H1 (cell line): ENCODE measurements around the gene KAZALD1. TPM values are rescaled to one million over a fixed set of nuclear protein-coding genes. Genes with fewer than 3 reads are reported as not detected.

Experiments
- CTCF ChIA-PET: fragments of 300-600 bp; sonication (Branson Sonifier 250); formaldehyde crosslinking; loops from one replicate; lab custom pipeline; 2021; ENCODE audit not compliant: partially characterized antibody; lab: Charles Lee
- POLR2A ChIA-PET: fragments of 300-600 bp; sonication (Branson Sonifier 250); formaldehyde crosslinking; loops from one replicate; lab custom pipeline; 2021; ENCODE audit warnings: inconsistent platforms; ENCODE audit not compliant: partially characterized antibody; lab: Charles Lee
- DNase-seq, 2 experiments: peaks; one replicate each; pipeline versions ENCODE4 v3.0.0 to v3.0.0-alpha.2; 2010 to 2022; ENCODE audit warnings: low spot score in 2 of 2, low read depth in 1 of 2, mixed read lengths in 1 of 2
- FAIRE-seq: peaks from 2 replicates; lab custom pipeline; 2011; peaks lifted over from hg19 to GRCh38; lab: Jason Lieb, UNC
- H2AFZ ChIP-seq: 2 replicates; pipeline ENCODE4 v1.8.1; 2012; ENCODE audit warnings: low read length, inconsistent platforms
- H2AK5ac ChIP-seq: 2 replicates; pipeline ENCODE4 v1.6.1; 2013; ENCODE audit warnings: low read depth, low read length
- H2BK120ac ChIP-seq: replicated peaks from 2 replicates; pipeline ENCODE3; 2013; ENCODE audit warnings: low read depth, low read length, inconsistent platforms
- H2BK12ac ChIP-seq: 2 replicates; pipeline ENCODE4 v1.6.1; 2013; ENCODE audit warnings: low read depth, low read length
- H2BK15ac ChIP-seq: 2 replicates; pipeline ENCODE4 v1.6.1; 2013; ENCODE audit warnings: low read length
- H2BK20ac ChIP-seq: 2 replicates; pipeline ENCODE4 v1.6.1; 2013; ENCODE audit warnings: low read length
- H2BK5ac ChIP-seq: 2 replicates; pipeline ENCODE4 v1.6.1; 2013; ENCODE audit warnings: low read depth, low read length
- H3K14ac ChIP-seq: 2 replicates; pipeline ENCODE4 v1.6.1; 2013; ENCODE audit warnings: inconsistent platforms; ENCODE audit not compliant: insufficient read length
- H3K18ac ChIP-seq: 2 replicates; pipeline ENCODE4 v1.6.1; 2013; ENCODE audit warnings: low read length; ENCODE audit errors: extremely low read depth
- H3K23ac ChIP-seq: 2 replicates; pipeline ENCODE4 v1.6.1; 2013; ENCODE audit warnings: inconsistent platforms; ENCODE audit not compliant: insufficient read length
- H3K23me2 ChIP-seq: 2 replicates; pipeline ENCODE4 v1.6.1; 2013; ENCODE audit warnings: low read depth, low read length
- H3K27ac ChIP-seq: 2 replicates; pipeline ENCODE4 v1.6.1; 2011; ENCODE audit warnings: low read depth, low read length, inconsistent platforms
- H3K27me3 ChIP-seq, 4 experiments: replicated peaks in 1 of 4; 1 replicate in 1 of 4; 2 replicates in 3 of 4; pipeline versions ENCODE4 v1.6.1 to v1.8.1; 2011 to 2013; ENCODE audit warnings: low read length in 3 of 4, mild to moderate bottlenecking in 3 of 4, inconsistent platforms in 2 of 4, mixed read lengths in 2 of 4, moderate library complexity in 1 of 4; ENCODE audit not compliant: control insufficient read depth in 3 of 4, insufficient read depth in 3 of 4; ENCODE audit errors: extremely low read depth in 1 of 4
- H3K36me3 ChIP-seq, 4 experiments: 2 replicates each; pipeline versions ENCODE4 v1.6.1 to v1.8.1; 2011 to 2013; ENCODE audit warnings: mild to moderate bottlenecking in 4 of 4, low read length in 3 of 4, moderate library complexity in 2 of 4, control low read depth in 1 of 4, inconsistent platforms in 1 of 4; ENCODE audit not compliant: insufficient read depth in 4 of 4, control insufficient read depth in 2 of 4
- H3K4ac ChIP-seq: replicated peaks from 2 replicates; pipeline ENCODE3; 2013; ENCODE audit warnings: low read length, low read depth, mixed read lengths, inconsistent platforms; ENCODE audit not compliant: insufficient read length
- H3K4me1 ChIP-seq, 4 experiments: replicated peaks in 1 of 4; 1 replicate in 1 of 4; 2 replicates in 3 of 4; pipeline versions ENCODE4 v1.6.1 to v1.8.1; 2011 to 2013; ENCODE audit warnings: low read length in 3 of 4, inconsistent platforms in 2 of 4, mixed read lengths in 1 of 4; ENCODE audit not compliant: insufficient read depth in 4 of 4, control insufficient read depth in 3 of 4
- H3K4me2 ChIP-seq, 2 experiments: 2 replicates each; pipeline versions ENCODE4 v1.6.1 to v1.8.1; 2011 to 2013; ENCODE audit warnings: low read depth in 2 of 2, low read length in 2 of 2, control low read depth in 1 of 2, inconsistent platforms in 1 of 2, mild to moderate bottlenecking in 1 of 2; ENCODE audit not compliant: insufficient read depth in 1 of 2
- H3K4me3 ChIP-seq, 4 experiments: fragments of 200-600, 300-600 bp in 1 of 4; sonication (generic), shearing (Covaris generic), sonication (Bioruptor Twin) in 1 of 4; 2 replicates each; pipeline versions ENCODE4 v1.5.1 to v1.8.1; 2011 to 2016; ENCODE audit warnings: low read length in 4 of 4, low read depth in 3 of 4, control low read depth in 2 of 4, inconsistent platforms in 2 of 4, mild to moderate bottlenecking in 2 of 4, mixed read lengths in 1 of 4, moderate library complexity in 1 of 4; ENCODE audit not compliant: insufficient read depth in 2 of 4; ENCODE audit errors: extremely low read depth in 1 of 4
- H3K56ac ChIP-seq: replicated peaks from 2 replicates; pipeline ENCODE3; 2013; ENCODE audit warnings: low read depth, mild to moderate bottlenecking, mixed read lengths, low read length, inconsistent platforms; ENCODE audit not compliant: insufficient read length
- H3K79me1 ChIP-seq: 2 replicates; pipeline ENCODE4 v1.6.1; 2013; ENCODE audit warnings: low read depth, low read length, control low read depth
- H3K79me2 ChIP-seq, 2 experiments: 2 replicates each; pipeline versions ENCODE4 v1.6.1 to v1.8.1; 2012 to 2013; ENCODE audit warnings: low read length in 2 of 2, mild to moderate bottlenecking in 2 of 2, inconsistent platforms in 1 of 2; ENCODE audit not compliant: insufficient read depth in 2 of 2, control insufficient read depth in 1 of 2
- H3K9ac ChIP-seq, 4 experiments: replicated peaks in 1 of 4; 1 replicate in 1 of 4; 2 replicates in 3 of 4; pipeline versions ENCODE4 v1.6.1 to v1.8.1; 2011 to 2013; ENCODE audit warnings: low read depth in 3 of 4, low read length in 3 of 4, control low read depth in 2 of 4, mild to moderate bottlenecking in 2 of 4, moderate library complexity in 2 of 4, inconsistent platforms in 1 of 4; ENCODE audit errors: extremely low read depth in 1 of 4
- H3K9me3 ChIP-seq, 2 experiments: 2 replicates each; pipeline versions ENCODE4 v1.6.1 to v1.8.1; 2012 to 2013; ENCODE audit warnings: mild to moderate bottlenecking in 2 of 2, moderate library complexity in 2 of 2, control low read depth in 1 of 2, inconsistent platforms in 1 of 2, low read depth in 1 of 2, low read length in 1 of 2, mixed read lengths in 1 of 2; ENCODE audit not compliant: insufficient read depth in 2 of 2
- H4K20me1 ChIP-seq, 2 experiments: replicated peaks in 1 of 2; 2 replicates each; pipeline versions ENCODE3 to v1.8.1; 2011 to 2013; ENCODE audit warnings: inconsistent platforms in 2 of 2, low read length in 2 of 2, mild to moderate bottlenecking in 1 of 2; ENCODE audit not compliant: insufficient read depth in 2 of 2, control insufficient read depth in 1 of 2
- H4K5ac ChIP-seq: 2 replicates; pipeline ENCODE4 v1.6.1; 2013; ENCODE audit warnings: low read length, low read depth, mixed read lengths, inconsistent platforms; ENCODE audit not compliant: insufficient read length
- H4K8ac ChIP-seq: 2 replicates; pipeline ENCODE4 v1.8.0; 2013; ENCODE audit warnings: mild to moderate bottlenecking, moderate library complexity, low read length, inconsistent platforms; ENCODE audit not compliant: insufficient read depth; ENCODE audit errors: extremely low read depth
- H4K91ac ChIP-seq: replicated peaks from 2 replicates; pipeline ENCODE3; 2013; ENCODE audit warnings: low read length, mixed read lengths, inconsistent platforms; ENCODE audit not compliant: insufficient read length
- ATF2 ChIP-seq: IDR thresholded peaks from 2 replicates; pipeline ENCODE4 v1.6.1; 2012; ENCODE audit warnings: low read length, inconsistent platforms
- CBX8 ChIP-seq: fragments of 300-800, 300-1000 bp; sonication (generic); IDR thresholded peaks from 2 replicates; pipeline ENCODE4 v1.7.1; 2016; ENCODE audit warnings: low read depth, low read length, borderline replicate concordance
- E2F6 ChIP-seq: IDR thresholded peaks from 2 replicates; pipeline ENCODE4 v1.6.1; 2012; ENCODE audit warnings: inconsistent platforms
- EZH2 ChIP-seq: fragments of 200-600 bp; sonication (generic); IDR thresholded peaks from 2 replicates; pipeline ENCODE4 v1.7.1; 2012; ENCODE audit warnings: low read depth, mild to moderate bottlenecking, moderate library complexity, low read length, inconsistent platforms; ENCODE audit not compliant: severe bottlenecking
- HDAC2 ChIP-seq, 2 experiments: fragments of 300-600 bp in 1 of 2; sonication (generic) in 1 of 2; IDR thresholded peaks; 2 replicates each; pipeline ENCODE4 v1.6.1; 2011 to 2012; ENCODE audit warnings: low read depth in 2 of 2, low read length in 2 of 2, mild to moderate bottlenecking in 2 of 2, moderate library complexity in 2 of 2, borderline replicate concordance in 1 of 2, inconsistent platforms in 1 of 2
- MAFK ChIP-seq: IDR thresholded peaks from 2 replicates; pipeline ENCODE4 v1.6.1; 2012; ENCODE audit warnings: low read depth, mild to moderate bottlenecking, improper control_type of control experiment, low read length
- POLR2AphosphoS5 ChIP-seq: IDR thresholded peaks from 2 replicates; pipeline ENCODE4 v1.6.1; 2011; ENCODE audit warnings: low read depth, low read length
- SIX5 ChIP-seq: IDR thresholded peaks from 2 replicates; pipeline ENCODE4 v1.6.1; 2011; ENCODE audit warnings: mild to moderate bottlenecking, low read depth, low read length
- SP2 ChIP-seq: IDR thresholded peaks from 2 replicates; pipeline ENCODE4 v1.6.1; 2012; ENCODE audit warnings: mild to moderate bottlenecking, low read length, inconsistent platforms
- SP4 ChIP-seq: IDR thresholded peaks from 2 replicates; pipeline ENCODE4 v1.6.1; 2012; ENCODE audit warnings: low read length, inconsistent platforms
- YY1 ChIP-seq: IDR thresholded peaks from 2 replicates; pipeline ENCODE4 v1.6.1; 2011; ENCODE audit warnings: low read depth, mild to moderate bottlenecking, low read length
- WGBS, 2 experiments: shearing (Covaris generic) in 1 of 2; methylation state at CpG; one replicate each; pipeline versions ENCODE4 v1.1.6 to v1.1.7; 2013 to 2015; ENCODE audit warnings: low lambda C conversion rate in 2 of 2, mixed read lengths in 2 of 2, inconsistent platforms in 1 of 2, low coverage in 1 of 2, missing lambda C conversion rate in 1 of 2; ENCODE audit not compliant: insufficient replicate concordance in 2 of 2, insufficient coverage in 1 of 2, insufficient read length in 1 of 2; ENCODE audit errors: extremely low coverage in 1 of 2, missing lambda C conversion rate in 1 of 2; 5-methylcytosine and 5-hydroxymethylcytosine counted together
- polyA plus RNA-seq, 7 experiments: library from polyadenylated mRNA; depleted of rRNA in 3 of 7; stranded (reverse) in 5 of 7; unstranded in 2 of 7; fragments of >200 nt in 5 of 7; fragments of 200-250 nt in 2 of 7; gene quantifications; 1 replicate in 5 of 7; 2 replicates in 1 of 7; 4 replicates in 1 of 7; pipeline versions ENCODE4 v1.2.1 to v1.2.3, GENCODE V29; 2011 to 2013; ENCODE audit warnings: missing spikeins in 2 of 7, mixed read lengths in 2 of 7
- total RNA-seq: library from RNA; stranded (reverse); fragmentation: NEBNext Ultra II Directional; extraction: Animal tissue kit (Norgen Biotek cat#: 25700); gene quantifications from 2 replicates; pipeline ENCODE4 v1.2.1, GENCODE V29; 2021

Gene KAZALD1
- total and polyA plus RNA-seq, 2 of the 8 experiments (the other 6 are each of a cell fraction or from before 2014, with no cell fraction given), result 0.65 to 1.9 TPM

GRCh38 chr10:101020427-101021075 is 41.2 kb upstream of the KAZALD1 start:
- Histone ChIP-seq H3K14ac (no peak overlapping the region), H2AFZ (no peak overlapping the region), H4K20me1 (peaks cover 0 to 1% of the 10 kb centered on the region in 2 experiments), H2BK120ac (no peak overlapping the region), H3K36me3 (no peaks in the 10 kb centered on the region), H3K79me2 (no peaks in the 10 kb centered on the region), H4K5ac (no peak overlapping the region), H3K9me3 (no peaks in the 10 kb centered on the region), H3K4me2 (no peak overlapping the region), H4K91ac (no peak overlapping the region), H3K27me3 (peaks cover 14 to 38% (median 30%) of the 10 kb centered on the region in 4 experiments), H2BK15ac (no peak overlapping the region), H3K79me1 (no peaks in the 10 kb centered on the region), H3K56ac (no peak overlapping the region), H3K4me1 (peaks cover 0 to 10% (median 5%) of the 10 kb centered on the region in 4 experiments; a peak in 4 of 7 replicates), H3K9ac (no peak overlapping the region), H2BK20ac (no peak overlapping the region), H4K8ac (no peak overlapping the region), H3K18ac (no peak overlapping the region), H2AK5ac (no peak overlapping the region), H2BK5ac (no peak overlapping the region), H3K4ac (no peak overlapping the region), H3K4me3 (no peak overlapping the region), H2BK12ac (no peak overlapping the region), H3K23ac (no peak overlapping the region), H3K23me2 (peaks cover 11% of the 10 kb centered on the region; the same call in 1 of the 2 replicates), H3K27ac (no peak overlapping the region)
- WGBS, 2 experiments, result 91% methylated on average over 9 of the region's 10 CpGs; no CpG with 5 or more reads in 1 of the 2 experiments
- DNase-seq (no peak), FAIRE-seq (no peak)
- CTCF ChIA-PET, result interaction anchor here (2.3 to 11.9 kb wide), 9 partner anchors 7 to 55 kb away, joined by 7 to 464 read pairs (median 110); partner anchors contain the start of genes LZTS2, MRPL43, PDZD7 and SEMA4G
- POLR2A ChIA-PET, result no interaction called here
- TF ChIP-seq POLR2AphosphoS5, result no peak
- no peak for TF ChIP-seq CBX8
- TF ChIP-seq SP4, result no peak
- no peak for TF ChIP-seq HDAC2 (IDR thresholded peaks at IDR 0.05; ENCODE audit: borderline replicate concordance in 1 of 2, low read depth in 2 of 2, low read length in 2 of 2)
- TF ChIP-seq YY1, result no peak
- TF ChIP-seq MAFK, result no peak
- TF ChIP-seq SP2, result no peak
- TF ChIP-seq E2F6, result no peak
- no peak for TF ChIP-seq SIX5
- TF ChIP-seq ATF2, result no peak
- no peak for TF ChIP-seq EZH2
